Measurements from ENCODE around the gene NEO1. TPM values are rescaled to one million over a fixed set of nuclear protein-coding genes. Genes with fewer than 3 reads are reported as not detected.

Gene NEO1
- total and polyA plus RNA-seq, 11 donors: 4.4 to 31.5 (median 11.9) TPM

DNA sequence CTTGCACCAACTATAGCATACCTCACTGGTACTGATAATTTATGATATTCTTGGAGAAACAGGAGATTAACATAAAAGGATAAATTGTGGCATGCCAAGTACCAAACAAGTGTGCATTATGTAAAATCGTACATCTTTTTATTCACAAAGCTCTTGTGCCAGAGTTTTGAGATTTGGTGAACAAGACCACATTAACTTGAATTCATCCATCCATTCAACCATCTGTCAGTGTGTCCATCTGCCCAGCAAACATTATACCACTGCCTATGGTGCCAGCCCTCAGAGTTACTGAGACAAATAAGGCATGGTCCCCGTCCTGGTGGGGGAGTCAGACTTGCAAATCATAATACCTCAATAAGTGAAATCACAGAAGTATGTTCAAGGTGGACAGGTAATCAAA is 17.0 kb upstream of the NEO1 start:
- intact Hi-C loops (cut with DNase I): no loop called here
- Histone ChIP-seq H3K4me1 (no peaks in the 10 kb centered on the region), H3K27ac (no peak overlapping the region), H3K4me3 (no peak overlapping the region), H3K27me3 (peaks cover 0 to 35% (median 4%) of the 10 kb centered on the region in 9 donors), H3K9me3 (no peaks in the 10 kb centered on the region), H3K36me3 (no peaks in the 10 kb centered on the region)
- TF ChIP-seq CTCF (IDR thresholded peaks at IDR 0.05) (no peak), POLR2A (IDR thresholded peaks at IDR 0.05) (no peak)
- no peak for ATAC-seq
- DNase-seq: no peak
- 74 to 86% (median 78%) methylated on average over 2 of the region's 2 CpGs for WGBS, 4 donors

DNA sequence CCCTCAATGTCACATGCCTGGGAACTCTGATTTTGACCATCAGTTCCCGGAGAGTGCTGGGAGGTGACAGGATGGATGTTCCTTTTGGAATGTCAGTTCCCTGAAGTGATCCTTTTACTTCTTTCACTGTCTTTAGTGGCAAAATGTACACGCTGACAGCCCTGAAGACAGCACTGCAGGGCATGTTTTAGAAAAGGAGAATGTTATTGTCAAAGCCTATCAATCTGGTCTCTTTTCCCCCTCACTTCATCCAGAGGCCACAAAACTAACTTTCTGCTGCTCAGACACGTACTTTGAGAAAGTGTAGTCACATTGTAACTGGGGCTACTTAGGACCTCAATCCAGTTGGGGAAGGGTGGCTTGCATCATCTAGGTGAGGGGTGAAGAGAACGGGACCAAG is 14.0 kb upstream of the NEO1 start:
- TF ChIP-seq POLR2A (IDR thresholded peaks at IDR 0.05) (no peak), CTCF (IDR thresholded peaks at IDR 0.05) (no peak)
- WGBS, 4 donors: 67 to 71% (median 69%) methylated on average over 4 of the region's 4 CpGs
- Histone ChIP-seq H3K9me3 (no peaks in the 10 kb centered on the region), H3K4me1 (no peaks in the 10 kb centered on the region), H3K27me3 (peaks cover 0 to 16% (median 4%) of the 10 kb centered on the region in 9 donors), H3K27ac (no peak overlapping the region), H3K36me3 (no peaks in the 10 kb centered on the region), H3K4me3 (no peak overlapping the region)
- ATAC-seq (no peak), DNase-seq (no peak)
- intact Hi-C loops (cut with DNase I): no loop called here

- Histone ChIP-seq H3K9me3 (no peaks in the 10 kb centered on the region), H3K4me1 (peaks cover 0 to 5% (median 0%) of the 10 kb centered on the region in 12 donors), H3K4me3 (no peak overlapping the region), H3K27me3 (peaks cover 0 to 21% (median 0%) of the 10 kb centered on the region in 9 donors), H3K27ac (no peak overlapping the region), H3K36me3 (no peaks in the 10 kb centered on the region)
- ATAC-seq: no peak
- TF ChIP-seq CTCF (IDR thresholded peaks at IDR 0.05): no peak
- no peak for TF ChIP-seq POLR2A (IDR thresholded peaks at IDR 0.05)
- WGBS, 4 donors: 56 to 59% (median 58%) methylated on average over 5 of the region's 5 CpGs
- DNase-seq: no peak
- intact Hi-C loops (cut with DNase I): loop anchor here in 1 of 10 donors (10.0 kb wide), 1 partner anchor 141 kb away; no protein-coding TSS in a partner anchor
These were observed 6.2 kb upstream of the NEO1 start for GRCh38 chr15:73046073-73046472.

- DNase-seq (no peak), ATAC-seq (no peak)
- no peak overlapping the region for H3K27ac ChIP-seq
- no peak overlapping the region for H3K4me3 ChIP-seq
- peaks cover 0 to 27% (median 0%) of the 10 kb centered on the region in 9 donors for H3K27me3 ChIP-seq
- WGBS, 4 donors: 71 to 81% (median 78%) methylated on average over 6 of the region's 6 CpGs
- intact Hi-C loops (cut with DNase I): loop anchor here in 1 of 10 donors (10.0 kb wide), 1 partner anchor 143 kb away; no protein-coding TSS in a partner anchor
- peaks cover 0 to 9% (median under 1%) of the 10 kb centered on the region in 12 donors for H3K4me1 ChIP-seq
- no peaks in the 10 kb centered on the region for H3K36me3 ChIP-seq
- no peaks in the 10 kb centered on the region for H3K9me3 ChIP-seq
- TF ChIP-seq CTCF (IDR thresholded peaks at IDR 0.05) (no peak), POLR2A (IDR thresholded peaks at IDR 0.05) (no peak)
These were observed 4.4 kb upstream of the NEO1 start for GRCh38 chr15:73047882-73048281.
